HG02642 (cell line): ENCODE measurements around the gene SETD9.

ENCODE experiments used
- ATAC-seq: cut with Tn5 transposase; IDR thresholded peaks from one replicate; pipeline ENCODE4 v1.9.1; 2021; ENCODE audit warnings: mild to moderate bottlenecking; ENCODE audit not compliant: unreplicated experiment, poor library complexity

The SETD9 gene

DNA sequence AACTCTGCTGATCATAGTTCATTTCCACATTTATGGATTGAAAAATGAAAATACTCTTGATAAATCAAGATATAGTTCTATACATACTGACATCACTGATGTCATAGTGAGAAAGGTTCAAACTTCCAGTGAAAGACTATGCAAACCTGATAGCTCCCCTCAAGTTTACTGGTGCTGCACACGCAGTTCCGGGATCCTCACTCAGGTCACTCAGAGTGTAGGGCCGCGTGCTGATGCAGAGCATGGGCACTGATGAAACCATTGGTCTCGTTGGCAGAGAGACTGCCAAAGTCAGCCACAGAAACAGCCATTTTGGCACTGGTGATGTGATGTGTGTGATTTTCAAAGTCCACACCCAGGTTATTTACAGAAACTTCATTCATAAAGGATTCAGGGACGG lies 13.5 kb downstream of the SETD9 start:
- no peak for ATAC-seq

- ATAC-seq, result no peak
Observed at GRCh38 chr5:56934325-56934724, 24.9 kb downstream of the SETD9 start.

DNA sequence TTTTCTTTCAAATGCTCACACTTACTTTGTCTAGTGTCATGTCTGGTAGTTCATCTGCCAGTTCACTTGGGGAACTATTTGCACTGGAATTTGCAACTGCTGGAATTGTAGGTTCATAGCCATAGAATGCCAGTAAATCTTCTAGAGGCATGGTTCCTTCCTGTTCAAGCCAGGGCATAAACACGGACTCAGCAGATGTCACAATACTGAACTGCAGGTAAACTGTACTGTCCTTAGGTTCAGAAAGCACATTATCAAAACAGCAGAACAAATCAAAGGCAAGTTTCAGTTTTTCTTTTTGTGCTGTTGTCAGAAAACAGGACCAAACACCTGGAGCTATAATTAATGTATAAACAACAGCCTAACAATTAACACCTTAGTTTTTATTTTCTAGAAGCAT lies 29.5 kb downstream of the SETD9 start:
- ATAC-seq, result no peak

DNA sequence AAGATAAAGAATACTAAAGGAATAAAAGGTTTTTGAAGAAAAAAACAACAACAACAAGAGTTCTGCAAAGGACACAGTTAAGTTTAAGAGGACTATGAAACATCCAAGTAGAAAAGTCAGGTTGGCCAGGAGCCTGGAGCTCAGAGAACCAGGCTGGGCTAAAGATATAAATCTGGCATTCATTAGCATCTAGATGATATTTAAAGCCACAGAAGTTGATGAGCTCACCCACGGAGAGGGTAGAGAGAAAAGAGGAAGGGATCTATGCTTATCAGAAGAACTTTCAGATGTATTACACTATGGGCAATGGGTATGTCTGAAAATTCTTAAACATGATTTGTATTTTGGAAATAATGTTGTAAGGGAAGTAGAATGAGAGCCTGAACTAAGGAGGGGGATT lies 32.6 kb downstream of the SETD9 start:
- no peak for ATAC-seq

GRCh38 chr5:56947052-56947451 lies 37.7 kb downstream of the SETD9 start:
- ATAC-seq, result no peak

DNA sequence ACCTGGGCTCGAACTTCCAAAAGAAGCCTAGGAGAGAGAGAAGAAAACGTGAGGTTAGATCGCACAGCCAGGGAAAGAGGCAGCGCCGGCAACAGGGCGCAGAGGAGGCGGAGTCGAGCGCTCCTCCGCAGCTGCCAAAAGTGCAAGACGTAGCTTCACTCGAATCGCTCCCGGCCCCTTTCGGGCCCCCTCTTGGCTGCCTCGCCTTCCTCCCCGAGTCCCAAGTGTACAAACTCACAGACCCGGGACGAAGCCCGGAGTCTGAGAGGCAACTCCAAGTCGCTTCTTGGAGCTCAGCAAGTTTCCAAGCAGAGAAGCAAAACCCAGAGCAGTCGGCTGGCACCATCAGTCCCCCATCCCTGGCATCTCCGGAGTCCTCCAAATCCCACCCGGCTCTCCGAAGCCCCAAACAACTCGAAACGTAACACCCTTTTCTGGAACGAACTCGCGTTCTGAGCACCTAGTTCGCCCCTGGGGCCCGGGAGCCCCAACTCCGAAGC lies 41.3 kb downstream of the SETD9 start:
- ATAC-seq, result peak; percentile 53

DNA sequence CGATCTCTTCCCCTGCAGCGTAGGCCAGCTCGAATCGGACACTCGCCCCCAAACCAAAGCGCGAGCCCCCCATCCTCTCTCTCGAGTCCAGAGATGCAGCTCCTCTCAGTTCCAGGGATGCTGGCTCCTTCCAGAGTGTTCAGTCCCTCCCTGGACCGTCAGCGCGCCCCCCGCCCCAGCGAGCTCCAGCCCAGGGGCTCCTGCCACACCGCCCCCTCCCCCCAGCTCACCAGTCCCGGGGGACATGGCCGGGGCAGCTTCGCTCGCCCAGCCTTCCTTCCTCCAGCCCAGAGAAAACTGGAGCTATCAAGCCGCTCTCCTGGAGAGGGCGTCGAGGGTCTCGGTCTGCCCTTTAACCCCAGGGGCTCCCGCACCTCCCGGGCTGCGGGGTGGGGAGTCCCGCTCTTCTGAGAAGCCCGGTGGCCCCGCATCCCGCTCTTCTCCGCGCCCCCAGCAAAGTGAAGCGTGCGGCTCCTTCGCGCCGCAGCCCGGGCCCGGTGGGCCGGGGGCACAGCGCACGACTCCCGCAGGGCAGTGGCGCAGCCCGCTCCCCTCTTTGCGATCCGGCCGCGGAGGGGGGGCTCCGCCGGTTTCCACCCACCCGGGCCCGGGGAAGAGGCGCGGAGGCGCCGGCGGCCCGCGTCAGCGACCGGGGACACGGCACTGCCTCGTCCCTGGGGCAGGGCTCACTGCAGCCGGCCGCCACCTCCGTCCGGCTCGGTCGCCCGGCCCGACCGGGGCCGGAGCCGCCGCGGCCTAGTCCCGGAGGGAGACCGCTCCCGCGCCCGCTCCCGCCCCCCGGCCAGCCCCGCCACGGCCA lies 41.9 kb downstream of the SETD9 start:
- peak; percentile 53 for ATAC-seq

GRCh38 chr5:56951946-56952691 lies 42.7 kb downstream of the SETD9 start, which contains the start of gene MIER3:
Gene MIER3 (minus strand): TSS chr5:56952123. CDS start chr5:56952102, 21 bp downstream.
- ATAC-seq, result peak; percentile 94

- ATAC-seq, result no peak
Observed at GRCh38 chr5:56954262-56954661, 44.9 kb downstream of the SETD9 start.

- ATAC-seq, result no peak
Observed at GRCh38 chr5:56958595-56958994, 49.2 kb downstream of the SETD9 start.

DNA sequence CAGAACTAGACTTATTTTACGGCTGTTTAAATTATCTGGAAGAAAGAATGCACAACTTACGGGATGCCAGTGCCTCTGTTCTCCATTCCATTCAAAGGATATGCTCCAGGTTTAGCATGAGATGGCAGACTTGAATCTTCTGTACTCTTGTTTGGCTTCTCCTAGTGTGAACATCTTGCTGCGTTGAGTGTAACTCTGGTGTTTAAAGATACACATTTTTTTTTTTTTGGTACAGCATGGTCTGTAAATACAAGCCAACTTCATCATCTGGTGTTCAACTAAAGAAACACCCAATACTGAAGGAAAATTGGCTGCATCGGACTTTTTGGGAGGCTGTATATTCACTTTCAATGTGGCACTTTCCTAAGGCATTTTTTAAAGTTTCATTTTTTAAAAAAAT lies 49.9 kb downstream of the SETD9 start:
- no peak for ATAC-seq

DNA sequence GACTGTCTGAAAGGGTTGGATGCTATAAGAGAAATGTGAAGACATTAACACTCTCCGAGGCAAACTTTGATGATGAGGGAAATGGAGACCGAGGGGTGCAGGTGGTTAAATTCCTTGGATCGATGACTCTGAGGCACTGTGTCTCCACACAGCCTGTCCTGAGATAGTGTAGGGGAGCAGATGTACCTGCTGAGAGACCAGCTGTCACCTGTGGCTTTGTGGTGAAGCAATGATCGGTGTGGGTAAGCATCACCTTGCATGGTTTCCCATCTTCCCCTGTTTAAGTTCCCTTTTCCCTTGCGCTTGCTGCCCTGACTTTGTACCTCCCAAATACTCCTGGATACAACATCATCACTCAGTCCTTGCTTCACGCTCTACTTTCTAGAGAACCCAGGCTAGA lies 52.4 kb downstream of the SETD9 start:
- ATAC-seq, result no peak

- no peak for ATAC-seq
Observed at GRCh38 chr5:56962286-56962685, 52.9 kb downstream of the SETD9 start.

DNA sequence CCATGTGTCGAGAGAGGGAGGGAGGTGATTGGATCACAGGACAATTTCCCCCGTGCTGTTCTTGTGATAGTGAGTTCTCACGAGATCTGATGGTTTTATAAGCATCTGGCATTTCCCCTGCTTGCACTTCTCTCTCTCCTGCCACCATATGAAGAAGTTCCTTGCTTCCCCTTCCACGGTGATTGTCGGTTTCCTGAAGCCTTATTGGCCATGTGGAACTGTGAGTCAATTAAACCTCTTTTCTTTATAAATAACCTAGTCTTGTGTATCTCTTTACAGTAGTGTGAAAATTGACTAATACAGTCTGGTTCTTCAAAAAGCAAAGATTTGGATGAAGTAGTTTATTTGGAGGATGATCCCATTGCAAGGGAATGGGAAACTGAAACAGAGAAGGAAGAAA lies 53.9 kb downstream of the SETD9 start:
- ATAC-seq, result no peak

DNA sequence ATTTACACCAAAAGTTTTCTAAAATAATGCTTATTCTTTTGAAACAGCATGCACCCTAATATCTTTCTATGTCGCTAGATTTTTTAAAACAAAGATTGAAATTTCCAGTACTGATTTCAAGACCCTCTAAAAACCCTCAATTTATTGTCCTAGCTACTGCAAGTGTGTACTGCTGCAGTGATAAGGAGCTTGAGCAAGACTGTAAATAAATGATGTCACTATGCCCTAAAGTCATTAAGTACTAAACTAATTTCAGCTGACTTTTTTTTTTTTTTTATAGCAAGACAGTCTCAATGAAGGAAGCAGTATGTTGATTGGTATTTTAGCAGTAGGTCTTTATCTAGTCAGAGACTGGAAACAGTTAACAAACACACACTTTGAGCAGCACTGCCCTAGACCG lies 54.8 kb downstream of the SETD9 start:
- no peak for ATAC-seq
